CD8-positive, alpha-beta memory T cell (primary cell): ENCODE measurements around the gene LIPN. TPM values are rescaled to one million over a fixed set of nuclear protein-coding genes. Genes with fewer than 3 reads are reported as not detected.

Experiments
- CTCF ChIA-PET: fragments of 350-600 bp; sonication (Branson Sonifier 250); formaldehyde crosslinking; loops from one replicate; lab custom pipeline; 2021; ENCODE audit warnings: antibody characterized with exemption; lab: Charles Lee
- POLR2A ChIA-PET: fragments of 350-600 bp; sonication (Branson Sonifier 250); formaldehyde crosslinking; loops from one replicate; lab custom pipeline; 2021; ENCODE audit warnings: antibody characterized with exemption; lab: Charles Lee
- DNase-seq, 5 donors: peaks; one replicate each; pipeline versions ENCODE4 v3.0.0 to v3.0.0-alpha.2; 2020 to 2022; ENCODE audit warnings: mixed read lengths in 1 of 5
- H3K27ac ChIP-seq: one replicate; pipeline ENCODE4 v1.7.0; 2013; ENCODE audit warnings: low read depth, mild to moderate bottlenecking, low read length, moderate library complexity
- H3K27me3 ChIP-seq: 2 replicates; pipeline ENCODE4 v1.7.0; 2013; ENCODE audit warnings: low read length, mild to moderate bottlenecking; ENCODE audit not compliant: insufficient read depth, poor library complexity, severe bottlenecking
- H3K36me3 ChIP-seq: 2 replicates; pipeline ENCODE4 v1.7.0; 2013; ENCODE audit warnings: mild to moderate bottlenecking, low read length, moderate library complexity; ENCODE audit not compliant: insufficient read depth
- H3K4me1 ChIP-seq: 2 replicates; pipeline ENCODE4 v1.7.0; 2013; ENCODE audit warnings: mild to moderate bottlenecking, low read length, moderate library complexity; ENCODE audit not compliant: insufficient read depth
- H3K4me3 ChIP-seq: 2 replicates; pipeline ENCODE4 v1.7.0; 2013; ENCODE audit warnings: mild to moderate bottlenecking, low read length
- H3K9me3 ChIP-seq: 2 replicates; pipeline ENCODE4 v1.7.0; 2013; ENCODE audit warnings: mild to moderate bottlenecking, low read length
- H3K27ac Mint-ChIP-seq, 8 donors: one replicate each; pipeline ENCODE4 v1.8.0; 2020 to 2021; ENCODE audit warnings: mixed read lengths in 8 of 8, mild to moderate bottlenecking in 6 of 8, inconsistent platforms in 3 of 8, moderate library complexity in 3 of 8
- H3K27me3 Mint-ChIP-seq, 2 donors: one replicate each; pipeline ENCODE4 v1.8.0; 2020 to 2021; ENCODE audit warnings: mixed read lengths in 2 of 2, mild to moderate bottlenecking in 1 of 2, moderate library complexity in 1 of 2
- H3K36me3 Mint-ChIP-seq, 3 donors: one replicate each; pipeline ENCODE4 v1.8.0; 2020 to 2021; ENCODE audit warnings: mixed read lengths in 3 of 3, inconsistent platforms in 1 of 3, mild to moderate bottlenecking in 1 of 3
- H3K4me1 Mint-ChIP-seq, 3 donors: one replicate each; pipeline ENCODE4 v1.8.0; 2020 to 2021; ENCODE audit warnings: mixed read lengths in 3 of 3, inconsistent platforms in 1 of 3, mild to moderate bottlenecking in 1 of 3
- H3K4me3 Mint-ChIP-seq, 7 donors: one replicate each; pipeline ENCODE4 v1.8.0; 2020 to 2021; ENCODE audit warnings: mixed read lengths in 7 of 7, mild to moderate bottlenecking in 6 of 7, moderate library complexity in 4 of 7, inconsistent platforms in 2 of 7
- H3K9me3 Mint-ChIP-seq, 5 donors: one replicate each; pipeline ENCODE4 v1.8.0; 2020 to 2022; ENCODE audit warnings: mixed read lengths in 5 of 5, mild to moderate bottlenecking in 3 of 5, moderate library complexity in 2 of 5, inconsistent platforms in 1 of 5
- polyA plus RNA-seq: library from polyadenylated mRNA; unstranded; fragments of 300-500 nt; fragmentation: Illumina TruSeq; gene quantifications from one replicate; pipeline ENCODE4 v1.2.3, GENCODE V29; 2021
- total RNA-seq, 2 experiments: library from RNA; stranded (reverse); gene quantifications; one replicate each; pipeline ENCODE4 v1.2.3, GENCODE V29; 2021

LIPN gene
- total and polyA plus RNA-seq, 3 experiments from 2014 or later, result not detected

- no peak overlapping the region for H3K27ac Mint-ChIP-seq
- no peak overlapping the region for H3K4me3 ChIP-seq
- H3K9me3 Mint-ChIP-seq, result no peaks in the 10 kb centered on the region
- H3K27me3 Mint-ChIP-seq, result peaks cover 3 to 5% of the 10 kb centered on the region in 2 donors
- H3K4me3 Mint-ChIP-seq, result no peak overlapping the region
- H3K27me3 ChIP-seq, result no peaks in the 10 kb centered on the region
- peaks cover 2 to 6% (median 4%) of the 10 kb centered on the region in 3 donors for H3K4me1 Mint-ChIP-seq
- POLR2A ChIA-PET, result no interaction called here
- H3K27ac ChIP-seq, result no peak overlapping the region
- CTCF ChIA-PET, result no interaction called here
- no peaks in the 10 kb centered on the region for H3K36me3 Mint-ChIP-seq
- no peaks in the 10 kb centered on the region for H3K9me3 ChIP-seq
- H3K36me3 ChIP-seq, result no peaks in the 10 kb centered on the region
- H3K4me1 ChIP-seq, result no peaks in the 10 kb centered on the region
- DNase-seq, result no peak
Observed at GRCh38 chr10:88786032-88786770, 26.4 kb downstream of the LIPN start.

DNA sequence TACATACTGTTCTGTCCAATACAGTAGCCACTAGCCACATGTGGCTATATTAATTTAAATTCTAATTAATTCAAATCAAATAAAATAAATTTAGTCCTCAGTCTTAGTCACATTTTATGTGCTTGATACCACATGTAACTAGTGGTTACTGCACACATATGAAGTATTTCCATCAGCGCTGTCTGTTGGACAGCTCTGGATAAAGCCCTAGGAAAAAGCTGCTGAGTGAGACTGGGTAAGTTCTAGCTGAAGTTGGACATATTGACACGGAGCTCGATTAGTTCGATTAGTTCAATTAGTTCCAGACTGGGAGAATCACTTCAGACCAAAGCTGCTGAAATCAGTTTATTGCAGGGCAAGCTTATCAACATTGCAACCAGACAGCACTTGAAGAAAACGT lies 27.6 kb downstream of the LIPN start:
- ChIA-PET POLR2A (no interaction called here), CTCF (no interaction called here)
- H3K27me3 ChIP-seq, result no peaks in the 10 kb centered on the region
- H3K27ac Mint-ChIP-seq, result no peak overlapping the region
- H3K27me3 Mint-ChIP-seq, result peaks cover 2 to 3% of the 10 kb centered on the region in 2 donors
- DNase-seq, result no peak
- H3K27ac ChIP-seq, result no peak overlapping the region
- H3K9me3 Mint-ChIP-seq, result no peaks in the 10 kb centered on the region
- no peaks in the 10 kb centered on the region for H3K36me3 ChIP-seq
- H3K4me1 Mint-ChIP-seq, result peaks cover 2 to 7% (median 4%) of the 10 kb centered on the region in 3 donors
- H3K9me3 ChIP-seq, result no peaks in the 10 kb centered on the region
- H3K4me3 Mint-ChIP-seq, result no peak overlapping the region
- H3K4me1 ChIP-seq, result no peaks in the 10 kb centered on the region
- no peak overlapping the region for H3K4me3 ChIP-seq
- H3K36me3 Mint-ChIP-seq, result no peaks in the 10 kb centered on the region

DNA sequence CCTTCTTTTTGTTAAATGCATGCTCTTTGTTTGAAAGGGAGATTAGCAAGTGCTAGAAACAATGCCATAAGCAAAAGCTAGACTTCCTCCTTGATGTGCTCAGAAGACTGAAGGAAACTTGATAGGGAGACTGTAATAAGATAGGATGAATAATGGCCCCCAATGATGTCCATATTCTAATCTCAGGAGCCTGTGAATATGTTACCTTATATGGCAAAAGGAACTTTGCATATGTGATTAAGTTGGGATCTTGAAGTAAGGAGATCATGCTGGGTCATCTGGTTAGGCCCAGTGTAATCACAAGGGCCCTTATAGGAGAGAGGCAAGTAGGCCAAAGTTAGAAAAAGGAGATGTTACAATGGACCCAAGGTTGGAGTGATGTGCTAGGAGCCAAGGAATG lies 29.1 kb downstream of the LIPN start:
- no peaks in the 10 kb centered on the region for H3K36me3 Mint-ChIP-seq
- CTCF ChIA-PET, result no interaction called here
- H3K9me3 ChIP-seq, result no peaks in the 10 kb centered on the region
- no peaks in the 10 kb centered on the region for H3K27me3 ChIP-seq
- peaks cover 6% of the 10 kb centered on the region for H3K4me1 ChIP-seq
- H3K4me3 ChIP-seq, result no peak overlapping the region
- H3K4me1 Mint-ChIP-seq, result peaks cover 9 to 18% (median 10%) of the 10 kb centered on the region in 3 donors
- POLR2A ChIA-PET, result no interaction called here
- peaks cover 2 to 3% of the 10 kb centered on the region in 2 donors for H3K27me3 Mint-ChIP-seq
- no peak for DNase-seq
- H3K36me3 ChIP-seq, result no peaks in the 10 kb centered on the region
- no peak overlapping the region for H3K27ac ChIP-seq
- no peaks in the 10 kb centered on the region for H3K9me3 Mint-ChIP-seq
- no peak overlapping the region for H3K27ac Mint-ChIP-seq
- no peak overlapping the region for H3K4me3 Mint-ChIP-seq

DNA sequence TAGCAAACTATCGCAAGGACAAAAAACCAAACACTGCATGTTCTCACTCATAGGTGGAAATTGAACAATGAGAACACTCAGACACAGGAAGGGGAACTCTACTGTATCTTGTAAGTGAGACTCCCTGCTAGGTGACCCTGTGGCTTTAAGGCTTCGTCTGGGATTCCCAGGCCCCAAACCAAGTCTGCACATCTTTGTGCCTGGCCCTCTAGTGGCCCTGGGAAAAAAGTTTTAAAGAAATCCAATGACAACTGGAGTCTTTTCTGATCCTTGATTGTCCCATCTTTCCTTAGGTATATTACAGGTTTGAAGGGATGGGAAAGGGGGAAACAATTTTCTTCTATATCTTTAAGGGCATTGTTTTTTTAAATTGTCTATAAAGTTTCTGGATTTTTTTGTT lies 32.1 kb downstream of the LIPN start:
- POLR2A ChIA-PET, result no interaction called here
- Histone ChIP-seq H3K9me3 (no peaks in the 10 kb centered on the region), H3K4me3 (no peak overlapping the region), H3K27ac (no peak overlapping the region), H3K4me1 (peaks cover 6% of the 10 kb centered on the region), H3K36me3 (no peaks in the 10 kb centered on the region), H3K27me3 (no peaks in the 10 kb centered on the region)
- DNase-seq, result no peak
- H3K9me3 Mint-ChIP-seq, result no peaks in the 10 kb centered on the region
- CTCF ChIA-PET, result interaction anchor here (1.1 kb wide), 1 partner anchor 44 kb away, joined by 3 read pairs; no protein-coding TSS in a partner anchor
- no peak overlapping the region for H3K4me3 Mint-ChIP-seq
- no peaks in the 10 kb centered on the region for H3K36me3 Mint-ChIP-seq
- no peak overlapping the region for H3K27ac Mint-ChIP-seq
- H3K27me3 Mint-ChIP-seq, result no peaks in the 10 kb centered on the region
- peaks cover 13 to 20% (median 15%) of the 10 kb centered on the region in 3 donors for H3K4me1 Mint-ChIP-seq

- Histone ChIP-seq H3K4me3 (no peak overlapping the region), H3K27ac (no peak overlapping the region), H3K36me3 (no peaks in the 10 kb centered on the region), H3K27me3 (no peaks in the 10 kb centered on the region), H3K9me3 (no peaks in the 10 kb centered on the region), H3K4me1 (peaks cover 6% of the 10 kb centered on the region)
- Mint-ChIP-seq H3K27ac (peak overlapping the region in 2 of 8 donors; percentile 43 to 46), H3K9me3 (no peaks in the 10 kb centered on the region), H3K36me3 (no peaks in the 10 kb centered on the region), H3K27me3 (no peaks in the 10 kb centered on the region), H3K4me3 (no peak overlapping the region), H3K4me1 (peaks cover 13 to 20% (median 15%) of the 10 kb centered on the region in 3 donors)
- CTCF ChIA-PET, result no interaction called here
- POLR2A ChIA-PET, result no interaction called here
- DNase-seq, result no peak
Observed at GRCh38 chr10:88792661-88793060, 32.8 kb downstream of the LIPN start.

GRCh38 chr10:88793712-88794299 lies 34.0 kb downstream of the LIPN start:
- H3K4me1 ChIP-seq, result peaks cover 6% of the 10 kb centered on the region
- H3K36me3 ChIP-seq, result no peaks in the 10 kb centered on the region
- Mint-ChIP-seq H3K27ac (peak overlapping the region in 1 of 8 donors; percentile 92), H3K4me1 (peaks cover 13 to 20% (median 15%) of the 10 kb centered on the region in 3 donors), H3K27me3 (no peaks in the 10 kb centered on the region), H3K36me3 (peaks cover 0 to 2% (median 0%) of the 10 kb centered on the region in 3 donors), H3K4me3 (peak overlapping the region in 3 of 7 donors; percentile 22 to 38 (median 30)), H3K9me3 (no peaks in the 10 kb centered on the region)
- peak in 1 of 5 donors; percentile 26 for DNase-seq
- H3K27me3 ChIP-seq, result no peaks in the 10 kb centered on the region
- CTCF ChIA-PET, result no interaction called here
- no peaks in the 10 kb centered on the region for H3K9me3 ChIP-seq
- H3K4me3 ChIP-seq, result no peak overlapping the region
- POLR2A ChIA-PET, result no interaction called here
- H3K27ac ChIP-seq, result no peak overlapping the region

GRCh38 chr10:88794731-88795130 lies 34.9 kb downstream of the LIPN start:
- Histone ChIP-seq H3K9me3 (no peaks in the 10 kb centered on the region), H3K27ac (no peak overlapping the region), H3K36me3 (no peaks in the 10 kb centered on the region), H3K4me1 (peaks cover 6% of the 10 kb centered on the region), H3K27me3 (no peaks in the 10 kb centered on the region), H3K4me3 (no peak overlapping the region)
- Mint-ChIP-seq H3K4me1 (peaks cover 13 to 20% (median 15%) of the 10 kb centered on the region in 3 donors), H3K27me3 (no peaks in the 10 kb centered on the region), H3K36me3 (peaks cover 0 to 2% (median 0%) of the 10 kb centered on the region in 3 donors), H3K9me3 (no peaks in the 10 kb centered on the region), H3K4me3 (no peak overlapping the region), H3K27ac (no peak overlapping the region)
- no peak for DNase-seq
- CTCF ChIA-PET, result no interaction called here
- POLR2A ChIA-PET, result no interaction called here
